GM15510 (cell line): ENCODE results near the gene NOC2L.

Experiments used
- POLR2A ChIP-seq: IDR thresholded peaks from 3 replicates; pipeline ENCODE4 v1.6.1; 2011; ENCODE audit warnings: borderline replicate concordance; ENCODE audit not compliant: insufficient read length; ENCODE audit errors: extremely low read depth

NOC2L gene

DNA sequence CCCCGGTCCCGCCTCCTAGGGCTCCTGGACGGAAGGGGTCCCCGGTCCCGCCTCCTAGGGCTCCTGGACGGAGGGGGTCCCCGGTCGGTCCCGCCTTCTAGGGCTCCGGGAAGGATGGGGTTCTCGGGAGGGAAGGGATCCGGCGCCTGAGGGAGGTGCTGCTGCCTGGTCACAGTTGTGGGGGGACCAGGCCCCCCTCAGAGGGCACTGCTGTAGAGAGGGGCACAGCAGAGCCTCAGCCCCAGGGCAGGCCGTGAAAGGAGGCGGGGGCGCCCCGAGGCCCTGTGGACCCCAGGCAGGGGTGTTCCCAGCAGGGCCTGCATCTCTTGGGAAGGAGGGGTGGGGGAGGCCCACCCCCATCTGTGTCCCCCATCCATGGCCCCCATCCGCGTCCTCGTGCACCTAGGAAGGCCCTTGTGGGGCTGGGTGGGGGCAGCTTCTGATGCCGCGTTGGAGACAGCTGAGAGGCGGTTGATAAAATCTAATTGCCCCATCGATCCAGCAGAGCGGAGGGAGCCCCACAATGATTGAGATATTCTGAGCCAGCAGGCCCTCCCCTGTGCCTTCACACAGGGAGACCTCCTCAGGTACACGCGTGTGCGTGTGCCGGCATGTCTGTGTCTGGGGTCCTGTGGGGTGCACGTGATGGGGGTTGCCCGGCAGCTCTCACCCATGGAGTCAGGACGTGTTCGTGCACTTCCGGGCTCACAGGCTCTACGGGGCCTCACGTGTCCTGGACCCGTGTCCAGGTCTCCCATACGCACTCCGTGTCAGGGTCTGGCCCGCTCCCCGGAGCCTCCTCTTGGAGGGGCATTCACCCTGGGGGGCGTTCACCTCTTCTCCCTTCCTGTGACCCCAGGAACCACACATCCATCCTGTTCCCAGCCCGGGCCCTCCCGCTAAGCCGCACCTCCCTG, 22.4 kb downstream of the NOC2L start:
- no peak for TF ChIP-seq POLR2A

DNA sequence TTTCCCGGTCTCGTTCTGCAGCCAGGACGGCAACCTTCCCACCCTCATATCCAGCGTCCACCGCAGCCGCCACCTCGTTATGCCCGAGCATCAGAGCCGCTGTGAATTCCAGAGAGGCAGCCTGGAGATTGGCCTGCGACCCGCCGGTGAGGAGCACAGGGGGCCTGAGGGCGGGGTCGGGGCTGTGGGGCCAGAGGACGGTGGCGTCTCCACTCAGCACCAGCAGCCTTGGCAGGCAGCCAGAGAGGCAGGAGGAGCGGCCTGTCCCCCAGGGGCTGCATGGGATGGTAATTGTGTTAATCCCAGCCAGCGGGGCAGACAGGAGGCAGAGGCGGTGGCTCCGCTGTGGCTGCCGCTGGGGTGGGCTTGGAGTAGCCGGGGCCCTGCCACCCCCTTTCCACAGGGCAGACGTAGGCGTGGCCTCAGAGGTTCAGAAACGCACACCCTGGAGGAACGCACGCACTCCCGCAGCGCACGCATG, 23.3 kb downstream of the NOC2L start:
- TF ChIP-seq POLR2A, result no peak

DNA sequence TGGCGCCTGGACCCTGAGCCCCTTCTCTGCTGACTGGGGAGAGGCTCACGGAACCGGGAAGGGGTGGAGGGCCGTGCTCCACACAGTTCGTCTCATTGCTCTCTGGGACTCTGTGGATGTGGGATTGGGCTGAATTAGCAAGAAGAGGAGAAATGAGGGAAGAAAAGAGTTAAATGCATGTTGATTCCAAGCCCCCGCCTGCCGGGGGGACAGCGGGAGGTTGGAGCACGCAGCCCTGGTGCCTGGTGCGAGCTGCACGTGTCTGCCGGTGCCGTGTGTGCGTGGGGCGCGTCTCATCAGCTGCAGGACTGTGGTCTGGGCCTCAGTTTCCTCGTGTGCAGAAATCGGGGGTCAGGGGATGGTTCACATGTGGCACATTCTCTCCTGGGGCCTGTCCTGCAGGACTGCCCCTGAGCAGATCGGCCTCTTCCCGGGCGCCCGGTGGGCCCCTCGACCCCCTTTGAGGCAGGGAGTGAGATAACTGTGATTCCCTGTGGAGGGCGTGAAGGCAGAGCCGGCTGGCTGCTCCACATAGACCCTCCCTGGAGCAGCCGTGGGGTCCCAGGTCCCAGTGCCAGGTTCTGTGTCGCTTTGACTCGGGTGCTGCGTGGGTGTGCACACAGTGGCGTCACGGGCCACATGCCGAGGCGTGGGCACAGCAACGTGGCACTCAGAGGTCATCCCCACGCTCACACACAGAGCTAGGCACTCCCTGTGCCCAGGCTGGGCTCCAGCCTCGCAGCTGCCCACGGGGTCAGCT, 23.9 kb downstream of the NOC2L start:
- TF ChIP-seq POLR2A, result no peak

DNA sequence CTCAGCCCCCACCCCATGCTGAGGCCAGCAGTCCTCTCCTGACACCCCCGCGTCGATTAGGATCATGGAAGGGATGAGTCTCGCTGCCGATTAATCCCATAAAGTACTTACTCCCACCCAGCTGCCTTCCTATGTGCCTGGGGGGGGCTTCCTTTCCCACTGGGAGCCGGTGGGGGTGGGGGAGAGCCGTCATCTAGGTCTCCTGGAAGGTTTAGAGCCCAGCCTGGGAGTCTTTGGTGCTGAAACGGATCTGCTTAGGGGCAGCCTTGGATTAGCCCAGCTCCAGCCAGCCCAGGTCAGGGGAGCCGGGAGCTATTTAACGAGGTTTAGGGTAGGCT, 25.5 kb downstream of the NOC2L start:
- no peak for TF ChIP-seq POLR2A

DNA sequence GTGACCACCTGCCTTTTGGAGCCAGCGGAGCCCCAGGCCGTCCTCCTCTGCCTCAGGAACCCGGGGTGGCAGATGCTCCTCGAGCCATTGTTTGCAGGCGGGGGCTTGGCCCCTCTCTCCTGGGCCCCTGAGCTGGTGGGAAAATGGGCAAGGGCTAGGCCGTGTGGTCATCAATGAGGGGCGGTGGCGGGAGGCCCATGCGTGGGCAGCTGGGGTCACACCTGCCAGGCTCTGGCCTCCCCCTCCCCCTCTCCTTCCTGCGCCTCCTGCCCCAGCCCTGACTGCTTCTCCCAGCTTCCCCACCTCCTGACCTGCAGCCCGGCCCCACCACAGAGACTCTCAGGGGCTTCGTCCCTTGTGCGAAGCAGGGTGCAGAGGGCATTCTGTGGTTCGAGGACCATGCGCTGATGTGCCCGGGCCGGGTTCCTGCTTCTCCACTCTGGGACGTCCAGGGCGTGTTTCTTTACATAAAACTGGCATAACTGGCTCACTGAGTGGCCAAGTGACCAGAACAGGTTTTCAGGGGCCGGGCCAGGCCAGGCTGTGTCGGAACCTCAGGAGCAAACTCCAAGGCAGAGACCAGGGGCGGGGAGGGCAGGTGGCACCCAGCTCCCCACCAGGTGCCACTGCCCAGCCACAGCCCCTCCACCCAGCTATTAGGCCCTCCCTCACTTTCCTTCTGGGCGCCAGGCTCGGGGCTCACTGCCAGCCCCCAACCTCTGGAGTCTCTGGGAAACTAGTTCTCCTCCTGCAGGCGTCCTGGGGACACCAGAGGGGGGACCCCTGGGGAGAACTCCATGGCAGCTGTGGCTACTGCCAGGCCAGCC, 26.1 kb downstream of the NOC2L start:
- no peak for TF ChIP-seq POLR2A

DNA sequence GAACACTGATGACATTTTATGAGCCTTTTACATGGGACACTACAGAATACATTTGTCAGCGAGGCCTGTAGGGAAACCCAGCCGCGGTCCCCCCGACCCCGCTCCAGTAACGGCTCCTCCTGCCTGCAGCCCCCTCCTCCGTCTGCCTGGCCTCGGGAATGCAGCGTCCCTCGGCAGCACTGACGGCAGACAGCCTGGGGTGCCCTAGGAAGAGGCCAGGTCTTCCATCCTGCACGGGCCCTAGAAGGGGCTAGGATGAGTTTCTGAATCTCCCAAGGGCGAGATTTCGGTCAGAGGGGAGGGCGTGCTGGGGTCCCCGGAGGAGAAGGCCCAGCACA, 26.9 kb downstream of the NOC2L start:
- no peak for TF ChIP-seq POLR2A

DNA sequence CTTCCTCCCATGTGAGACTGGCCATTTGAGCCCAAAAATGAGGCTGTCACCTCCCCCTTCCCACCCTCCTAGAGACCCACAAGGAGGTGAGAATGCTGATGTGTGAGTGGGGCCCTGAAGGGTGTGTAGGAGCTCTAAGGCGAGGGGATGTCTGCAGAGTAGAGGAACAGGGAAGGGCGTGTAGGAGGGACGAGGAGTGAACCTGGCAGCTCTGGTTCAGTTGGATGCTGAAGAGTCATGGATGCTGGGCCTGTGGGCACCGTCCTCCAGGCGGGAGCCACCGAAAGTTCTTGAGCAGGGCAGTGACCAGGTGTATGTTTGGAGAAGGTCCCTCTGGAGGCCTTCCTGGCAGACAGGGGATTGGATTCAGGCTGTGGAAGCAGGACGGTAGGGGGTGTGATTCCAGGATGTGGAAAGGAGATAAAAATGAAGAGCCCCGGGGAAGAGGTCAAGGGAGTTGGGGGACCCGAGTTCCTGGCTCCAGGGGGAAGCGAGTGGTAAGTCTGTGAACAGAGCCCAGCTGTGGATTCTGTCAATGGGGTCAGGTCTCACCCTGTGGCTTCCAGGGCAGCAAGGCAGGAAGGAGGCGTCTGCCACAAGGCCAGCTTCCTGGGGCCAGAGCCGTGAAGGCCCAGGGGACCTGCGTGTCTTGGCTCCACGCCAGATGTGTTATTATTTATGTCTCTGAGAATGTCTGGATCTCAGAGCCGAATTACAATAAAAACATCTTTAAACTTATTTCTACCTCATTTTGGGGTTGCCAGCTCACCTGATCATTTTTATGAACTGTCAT, 27.5 kb downstream of the NOC2L start:
- TF ChIP-seq POLR2A, result no peak

DNA sequence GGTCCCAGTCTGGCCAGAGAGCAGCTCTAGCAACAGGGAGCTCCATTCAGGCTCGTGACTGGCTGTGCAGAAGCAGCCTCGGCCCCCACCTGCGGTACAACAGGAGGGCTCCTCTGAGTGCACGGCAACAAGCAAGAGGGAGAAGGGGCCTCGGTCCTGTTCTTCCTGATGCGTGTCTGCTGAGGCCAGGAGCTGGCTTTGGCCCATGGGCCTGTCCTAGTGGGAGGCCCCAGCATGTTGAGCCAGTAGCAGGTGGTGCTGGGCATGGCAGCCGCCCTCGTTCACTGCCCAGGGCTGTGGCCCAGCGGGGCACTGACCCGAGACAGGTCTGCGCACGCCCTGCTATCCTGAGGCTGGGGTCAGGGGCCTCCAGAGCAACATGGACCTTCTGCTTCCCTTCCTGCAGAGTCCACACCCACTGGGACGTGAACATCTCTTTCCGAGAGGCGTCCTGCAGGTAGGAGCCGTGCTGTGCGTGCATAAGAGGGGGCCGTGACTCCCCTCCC, 28.4 kb downstream of the NOC2L start:
- TF ChIP-seq POLR2A, result no peak

DNA sequence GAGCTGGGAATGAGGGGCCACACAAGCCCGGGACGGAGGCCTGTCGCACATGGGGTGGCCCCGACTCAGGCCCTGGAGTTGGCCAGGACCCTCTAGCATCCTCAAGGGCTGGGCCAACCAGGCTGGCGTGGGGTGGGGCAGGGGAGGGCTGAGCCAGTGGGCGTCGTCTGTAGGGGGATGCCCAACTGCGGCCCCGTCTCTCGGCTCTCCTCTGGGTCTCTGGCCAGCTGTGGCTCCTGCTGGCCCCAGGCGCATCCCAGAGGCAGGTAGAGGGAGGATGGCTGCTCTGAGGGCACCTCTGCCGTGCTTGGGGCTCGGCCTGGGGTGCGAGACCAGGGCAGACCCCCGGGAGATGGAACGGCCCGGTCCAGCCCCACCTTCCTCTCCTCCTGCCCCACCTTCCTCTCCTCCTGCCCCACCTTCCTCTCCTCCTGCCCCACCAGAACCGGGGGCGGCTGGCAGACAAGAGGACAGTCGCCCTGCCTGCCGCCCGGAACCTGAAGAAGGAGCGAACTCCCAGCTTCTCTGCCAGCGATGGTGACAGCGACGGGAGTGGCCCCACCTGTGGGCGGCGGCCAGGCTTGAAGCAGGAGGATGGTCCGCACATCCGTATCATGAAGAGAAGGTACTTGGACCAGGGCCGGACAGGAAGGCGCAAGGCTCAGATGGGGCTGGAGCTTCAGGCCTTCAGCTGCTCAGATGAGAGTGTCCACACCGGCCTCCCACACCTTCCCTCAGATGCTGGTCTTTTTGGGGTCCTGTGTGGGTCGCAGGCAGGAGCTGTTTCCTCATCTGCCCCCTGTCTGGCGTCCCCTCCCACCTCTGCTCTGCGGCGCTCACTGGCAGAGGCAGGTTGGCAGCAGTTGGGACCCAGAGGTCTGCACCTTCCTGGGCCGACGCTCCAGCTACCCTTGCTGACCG, 29.1 kb downstream of the NOC2L start:
- TF ChIP-seq POLR2A, result no peak

DNA sequence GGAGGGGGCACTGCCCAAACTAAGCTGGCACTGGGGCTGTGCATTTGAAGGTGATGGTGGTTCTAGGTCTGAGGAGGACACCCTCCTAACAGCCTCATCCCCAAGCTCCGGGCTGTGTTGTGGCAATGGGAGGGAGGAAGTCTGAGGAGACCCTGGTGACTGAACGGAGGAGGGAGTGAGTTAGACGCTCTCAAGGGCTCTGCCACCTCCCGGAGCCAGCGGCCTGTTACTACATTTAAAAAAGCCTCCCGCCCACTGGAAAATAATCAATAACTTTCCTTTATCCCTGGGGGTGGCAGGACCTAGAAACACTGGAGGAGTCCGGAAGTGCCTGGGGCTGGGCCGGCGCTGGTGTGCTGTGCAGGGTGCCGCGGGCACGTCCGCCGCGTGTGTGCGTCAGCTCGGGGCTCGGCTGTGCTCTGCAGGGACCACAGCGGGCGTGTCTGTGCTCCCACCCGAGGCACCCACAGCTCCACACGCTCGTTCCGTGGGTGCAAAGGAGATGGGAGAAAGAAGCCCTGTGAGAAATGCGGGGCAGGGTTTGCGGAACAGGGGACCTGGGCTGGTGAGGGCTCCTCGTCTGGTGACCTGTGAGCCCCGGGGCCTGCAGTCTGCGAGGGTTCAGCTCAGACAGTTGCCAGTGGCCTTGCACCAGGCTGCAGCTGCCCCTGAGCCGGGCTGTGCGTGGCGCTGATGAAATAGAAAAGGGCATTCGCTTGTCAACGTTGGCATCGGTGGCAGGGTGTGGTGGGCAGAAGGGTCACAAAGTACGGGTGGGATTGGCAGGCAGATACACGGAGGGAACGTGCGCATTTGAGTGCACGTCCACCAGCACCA, 30.0 kb downstream of the NOC2L start:
- no peak for TF ChIP-seq POLR2A

DNA sequence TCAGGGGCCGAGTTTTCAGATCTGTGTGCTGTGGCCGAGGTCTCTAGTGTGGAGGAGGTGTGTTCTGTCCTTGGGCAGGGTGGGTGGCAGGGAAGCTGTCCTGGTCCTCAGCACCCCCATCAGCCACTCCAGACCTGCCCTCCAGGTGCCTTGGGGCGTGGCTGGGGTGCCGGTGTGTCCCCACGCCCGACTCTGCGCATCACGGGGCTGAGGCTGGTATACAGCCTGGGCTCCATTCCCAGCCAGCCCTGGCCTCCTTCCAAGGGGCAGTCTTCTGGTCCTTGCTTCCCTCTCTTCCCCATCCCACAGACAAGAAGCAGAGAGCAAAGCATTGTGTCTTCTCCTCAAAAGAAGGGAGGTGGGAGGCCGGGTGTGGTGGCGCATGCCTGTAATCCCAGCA, 31.3 kb downstream of the NOC2L start:
- TF ChIP-seq POLR2A, result no peak

DNA sequence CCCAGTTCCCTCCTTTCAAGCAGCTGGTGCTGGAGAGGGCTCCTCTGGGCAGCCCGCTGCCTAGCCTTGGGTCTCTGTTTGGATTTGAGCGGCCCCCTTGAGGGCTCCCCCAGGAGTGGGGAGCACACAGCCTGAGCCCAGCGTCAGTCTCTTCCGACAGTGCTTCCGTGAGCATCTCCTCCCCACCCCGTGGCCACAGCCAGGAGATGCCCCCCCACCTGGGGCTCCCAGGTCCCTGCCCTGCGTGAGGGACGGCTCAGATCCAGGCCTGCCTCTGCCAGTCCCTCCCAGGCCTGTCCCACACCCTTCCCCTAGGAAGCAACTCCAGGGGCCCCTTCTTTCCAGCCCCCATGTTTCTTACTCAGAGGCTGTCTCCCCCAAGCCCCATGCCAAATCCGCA, 31.8 kb downstream of the NOC2L start:
- no peak for TF ChIP-seq POLR2A
